Caco-2 (cell line): ENCODE results near the gene TMPRSS6. TPM values are rescaled to one million over a fixed set of nuclear protein-coding genes. Genes with fewer than 3 reads are reported as not detected.

Experiments
- BruUV-seq: library from RNA; stranded (reverse); fragments of 400-500 nt; replicated peaks from 2 replicates; lab custom pipeline; 2021; lab: Mats Ljungman, UMichigan
- CTCF ChIA-PET: fragments of 300-600 bp; sonication (Branson Sonifier 250); formaldehyde crosslinking; loops from one replicate; lab custom pipeline; 2022; ENCODE audit warnings: antibody characterized with exemption; lab: Charles Lee
- POLR2A ChIA-PET: fragments of 300-600 bp; sonication (Branson Sonifier 250); formaldehyde crosslinking; loops from one replicate; lab custom pipeline; 2022; ENCODE audit warnings: antibody characterized with exemption; lab: Charles Lee
- DNase-seq, 2 experiments: peaks; one replicate each; pipeline versions ENCODE4 v3.0.0 to v3.0.0-alpha.2; 2020 to 2022
- H3K27me3 ChIP-seq: replicated peaks from 2 replicates; pipeline ENCODE4 v1.6.0; 2011; ENCODE audit warnings: low read length; ENCODE audit not compliant: control insufficient read depth, insufficient read depth
- H3K36me3 ChIP-seq: 2 replicates; pipeline ENCODE4 v1.5.1; 2011; ENCODE audit warnings: low read length; ENCODE audit not compliant: control insufficient read depth, insufficient read depth
- H3K4me1 ChIP-seq: fragments of 250-450 bp; sonication (Bioruptor Pico); 2 replicates; pipeline ENCODE4 v1.5.1; 2020; ENCODE audit warnings: mild to moderate bottlenecking
- H3K4me3 ChIP-seq: 2 replicates; pipeline ENCODE4 v1.5.1; 2011; ENCODE audit warnings: low read depth, mild to moderate bottlenecking, control low read depth, low read length
- H3K9me3 ChIP-seq: fragments of 250-450 bp; sonication (Bioruptor Pico); 2 replicates; pipeline ENCODE4 v1.5.1; 2020; ENCODE audit warnings: mild to moderate bottlenecking, moderate library complexity
- H3K27ac Mint-ChIP-seq: one replicate; pipeline ENCODE4 v1.8.0; 2022; ENCODE audit warnings: mixed read lengths; ENCODE audit not compliant: unreplicated experiment
- H3K27me3 Mint-ChIP-seq: one replicate; pipeline ENCODE4 v1.8.0; 2022; ENCODE audit warnings: mixed read lengths; ENCODE audit not compliant: insufficient read depth, unreplicated experiment
- H3K36me3 Mint-ChIP-seq: one replicate; pipeline ENCODE4 v1.8.0; 2022; ENCODE audit warnings: mild to moderate bottlenecking, mixed read lengths; ENCODE audit not compliant: insufficient read depth, unreplicated experiment
- H3K4me1 Mint-ChIP-seq: one replicate; pipeline ENCODE4 v1.8.0; 2022; ENCODE audit warnings: low read depth, mixed read lengths; ENCODE audit not compliant: unreplicated experiment
- H3K4me3 Mint-ChIP-seq: one replicate; pipeline ENCODE4 v1.8.0; 2022; ENCODE audit warnings: mild to moderate bottlenecking, moderate library complexity, mixed read lengths; ENCODE audit not compliant: unreplicated experiment
- H3K9me3 Mint-ChIP-seq: one replicate; pipeline ENCODE4 v1.8.0; 2022; ENCODE audit warnings: mixed read lengths; ENCODE audit not compliant: unreplicated experiment
- intact Hi-C: fragments of 100-400 bp; cut with micrococcal nuclease; formaldehyde crosslinking; loops from one replicate; pipeline ENCODE4 v1.10.0; 2022; ENCODE audit not compliant: unreplicated experiment
- total RNA-seq: library from RNA; stranded (reverse); gene quantifications from 2 replicates; pipeline ENCODE4 v1.2.3, GENCODE V29; 2022
- TF ChIP-seq, protein P1 (sequence below), 2 experiments: fragments of 200-600 bp in 1 of 2; IDR thresholded peaks; 1 replicate in 1 of 2; 2 replicates in 1 of 2; pipeline versions ENCODE4 v1.5.1 to v1.8.0; 2011 to 2022; ENCODE audit warnings: antibody characterized with exemption in 1 of 2, control low read depth in 1 of 2, inconsistent platforms in 1 of 2, low read depth in 1 of 2, low read length in 1 of 2, mild to moderate bottlenecking in 1 of 2, moderate library complexity in 1 of 2; ENCODE audit not compliant: insufficient read depth in 1 of 2, severe bottlenecking in 1 of 2, unreplicated experiment in 1 of 2

TMPRSS6 gene
- total RNA-seq, 1 experiment from 2014 or later, result 1.6 TPM

GRCh38 chr22:37089434-37089833 lies 20.1 kb downstream of the TMPRSS6 start:
- no peaks in the 10 kb centered on the region for H3K36me3 Mint-ChIP-seq
- Histone ChIP-seq H3K4me1 (no peaks in the 10 kb centered on the region), H3K4me3 (no peak overlapping the region), H3K9me3 (no peaks in the 10 kb centered on the region), H3K36me3 (no peaks in the 10 kb centered on the region), H3K27me3 (no peaks in the 10 kb centered on the region)
- peaks cover 3% of the 10 kb centered on the region for H3K27me3 Mint-ChIP-seq
- intact Hi-C loops, result no loop called here
- BruUV-seq, result no TSS peak
- CTCF ChIA-PET, result no interaction called here
- no peaks in the 10 kb centered on the region for H3K9me3 Mint-ChIP-seq
- H3K4me1 Mint-ChIP-seq, result peaks cover 5% of the 10 kb centered on the region
- TF ChIP-seq, protein P1, sequence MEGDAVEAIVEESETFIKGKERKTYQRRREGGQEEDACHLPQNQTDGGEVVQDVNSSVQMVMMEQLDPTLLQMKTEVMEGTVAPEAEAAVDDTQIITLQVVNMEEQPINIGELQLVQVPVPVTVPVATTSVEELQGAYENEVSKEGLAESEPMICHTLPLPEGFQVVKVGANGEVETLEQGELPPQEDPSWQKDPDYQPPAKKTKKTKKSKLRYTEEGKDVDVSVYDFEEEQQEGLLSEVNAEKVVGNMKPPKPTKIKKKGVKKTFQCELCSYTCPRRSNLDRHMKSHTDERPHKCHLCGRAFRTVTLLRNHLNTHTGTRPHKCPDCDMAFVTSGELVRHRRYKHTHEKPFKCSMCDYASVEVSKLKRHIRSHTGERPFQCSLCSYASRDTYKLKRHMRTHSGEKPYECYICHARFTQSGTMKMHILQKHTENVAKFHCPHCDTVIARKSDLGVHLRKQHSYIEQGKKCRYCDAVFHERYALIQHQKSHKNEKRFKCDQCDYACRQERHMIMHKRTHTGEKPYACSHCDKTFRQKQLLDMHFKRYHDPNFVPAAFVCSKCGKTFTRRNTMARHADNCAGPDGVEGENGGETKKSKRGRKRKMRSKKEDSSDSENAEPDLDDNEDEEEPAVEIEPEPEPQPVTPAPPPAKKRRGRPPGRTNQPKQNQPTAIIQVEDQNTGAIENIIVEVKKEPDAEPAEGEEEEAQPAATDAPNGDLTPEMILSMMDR (IDR thresholded peaks at IDR 0.05; ENCODE audit: insufficient read depth in 1 of 2, low read depth in 1 of 2, low read length in 1 of 2, severe bottlenecking in 1 of 2, unreplicated experiment in 1 of 2), result no peak
- POLR2A ChIA-PET, result no interaction called here
- no peak overlapping the region for H3K27ac Mint-ChIP-seq
- no peak for DNase-seq
- no peak overlapping the region for H3K4me3 Mint-ChIP-seq

DNA sequence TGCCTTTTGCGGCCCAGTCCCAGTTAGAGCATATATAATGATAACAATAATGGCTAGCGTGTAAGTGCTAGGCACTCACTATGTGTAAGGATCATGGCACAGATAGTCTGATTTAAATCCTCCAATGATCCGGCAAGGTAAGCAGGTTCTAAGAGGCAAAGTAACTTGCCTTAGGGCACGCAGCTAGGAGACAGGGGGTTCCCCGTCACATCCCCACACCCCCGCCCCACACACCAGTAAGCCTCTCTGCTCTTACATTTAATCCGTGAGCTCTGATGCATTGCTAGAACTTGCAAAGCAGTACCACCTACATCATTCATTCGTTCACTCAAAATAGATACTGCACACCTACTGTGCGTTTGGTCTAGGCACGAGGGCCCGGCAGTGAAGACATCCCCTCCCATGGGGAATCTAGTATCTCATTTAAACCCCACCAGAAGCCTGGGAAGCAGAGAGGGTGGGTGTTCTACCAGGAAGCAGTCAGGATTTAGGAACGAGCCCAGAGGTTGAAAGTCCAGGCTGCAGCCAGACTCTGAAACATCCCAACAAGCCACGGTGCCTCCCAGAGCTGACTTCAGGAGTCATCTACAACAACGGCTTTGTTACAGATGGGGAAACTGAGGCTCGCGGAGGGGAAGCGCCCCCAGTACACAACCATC lies 20.6 kb downstream of the TMPRSS6 start:
- Histone ChIP-seq H3K9me3 (no peaks in the 10 kb centered on the region), H3K4me3 (no peak overlapping the region), H3K36me3 (no peaks in the 10 kb centered on the region), H3K27me3 (no peaks in the 10 kb centered on the region), H3K4me1 (no peaks in the 10 kb centered on the region)
- POLR2A ChIA-PET, result no interaction called here
- Mint-ChIP-seq H3K4me3 (no peak overlapping the region), H3K27me3 (peaks cover 3% of the 10 kb centered on the region), H3K36me3 (no peaks in the 10 kb centered on the region), H3K27ac (no peak overlapping the region), H3K9me3 (no peaks in the 10 kb centered on the region), H3K4me1 (no peaks in the 10 kb centered on the region)
- intact Hi-C loops, result no loop called here
- CTCF ChIA-PET, result no interaction called here
- TF ChIP-seq, protein P1 (IDR thresholded peaks at IDR 0.05; ENCODE audit: insufficient read depth in 1 of 2, low read depth in 1 of 2, low read length in 1 of 2, severe bottlenecking in 1 of 2, unreplicated experiment in 1 of 2), result no peak
- no peak for DNase-seq
- no TSS peak for BruUV-seq

DNA sequence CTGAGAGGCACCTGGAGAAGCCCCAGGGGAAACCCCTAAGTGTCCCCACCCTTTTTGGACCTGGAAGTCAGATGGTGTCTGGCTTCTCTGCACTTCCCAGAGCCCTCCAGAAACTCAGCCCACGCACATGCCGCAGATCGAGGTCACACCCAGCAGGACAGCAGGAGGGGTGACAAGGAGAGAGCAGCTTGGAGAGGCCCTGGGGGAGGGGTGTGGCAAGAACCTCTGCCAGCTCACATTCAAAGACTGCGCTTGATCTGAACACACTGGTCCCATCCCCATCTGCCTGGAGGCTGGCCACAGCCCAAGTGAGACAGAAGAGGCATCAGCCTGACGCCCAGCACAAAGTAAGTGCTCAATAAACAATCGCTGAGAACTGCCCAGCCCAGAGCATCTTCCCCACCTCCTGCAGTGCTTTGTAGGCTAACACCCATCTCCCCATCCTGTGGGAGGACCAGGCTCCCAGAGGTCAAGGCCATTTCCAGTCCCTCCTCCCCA lies 21.4 kb downstream of the TMPRSS6 start:
- TF ChIP-seq, protein P1 (IDR thresholded peaks at IDR 0.05; ENCODE audit: insufficient read depth in 1 of 2, low read depth in 1 of 2, low read length in 1 of 2, severe bottlenecking in 1 of 2, unreplicated experiment in 1 of 2), result no peak
- no peaks in the 10 kb centered on the region for H3K36me3 Mint-ChIP-seq
- Histone ChIP-seq H3K9me3 (no peaks in the 10 kb centered on the region), H3K36me3 (no peaks in the 10 kb centered on the region), H3K4me3 (no peak overlapping the region), H3K4me1 (no peaks in the 10 kb centered on the region), H3K27me3 (no peaks in the 10 kb centered on the region)
- no TSS peak for BruUV-seq
- intact Hi-C loops, result no loop called here
- H3K4me3 Mint-ChIP-seq, result no peak overlapping the region
- H3K27me3 Mint-ChIP-seq, result peaks cover 9% of the 10 kb centered on the region
- no peak overlapping the region for H3K27ac Mint-ChIP-seq
- no peaks in the 10 kb centered on the region for H3K4me1 Mint-ChIP-seq
- no peak for DNase-seq
- CTCF ChIA-PET, result no interaction called here
- H3K9me3 Mint-ChIP-seq, result no peaks in the 10 kb centered on the region
- POLR2A ChIA-PET, result no interaction called here
